ENCODE results near the gene CTU1.

- TF ChIP-seq SP1 (CRISPR knock-in tag; conservative IDR thresholded peaks at IDR 0.05) (no peak), CTCF (IDR thresholded peaks at IDR 0.05) (no peak), FOXP4 (CRISPR knock-in tag; IDR thresholded peaks at IDR 0.05) (no peak), ZNF416 (CRISPR knock-in tag; IDR thresholded peaks at IDR 0.05) (no peak), GABPB1 (CRISPR knock-in tag; IDR thresholded peaks at IDR 0.05) (no peak), TP53 (CRISPR knock-in tag; IDR thresholded peaks at IDR 0.05) (no peak), ZNF512 (CRISPR knock-in tag; IDR thresholded peaks at IDR 0.05; ENCODE audit: borderline replicate concordance) (no peak), RELA (CRISPR knock-in tag; IDR thresholded peaks at IDR 0.05; ENCODE audit: borderline replicate concordance) (no peak), NR3C1 (CRISPR knock-in tag; conservative IDR thresholded peaks at IDR 0.05; ENCODE audit: low read depth) (no peak), ETV6 (CRISPR knock-in tag; IDR thresholded peaks at IDR 0.05) (no peak), MLX (CRISPR knock-in tag; IDR thresholded peaks at IDR 0.05) (no peak), CREB1 (CRISPR knock-in tag; IDR thresholded peaks at IDR 0.05) (no peak)
Observed at GRCh38 chr19:51098365-51099046, 9.7 kb downstream of the CTU1 start.

Measured in WTC11 (cell line).